GM19455 (cell line): ENCODE measurements around the gene ZNF605.
"Not testable (repeated sequence)": the region's sequence is repeated elsewhere in the genome, so short reads cannot be mapped to it uniquely, and the experiment has no call there.

Experiments used
- ATAC-seq: cut with Tn5 transposase; IDR thresholded peaks from one replicate; pipeline ENCODE4 v1.9.1; 2021; ENCODE audit not compliant: unreplicated experiment

Gene ZNF605

GRCh38 chr12:132956011-132956788 lies at the start of gene ZNF605:
ZNF605 (minus strand) TSS chr12:132956306; CDS start chr12:132945635, 10,671 bp downstream.
- ATAC-seq = peak; percentile 84

GRCh38 chr12:132998741-132999140 lies 42.6 kb upstream of the ZNF605 start:
- no peak for ATAC-seq

- peak; percentile 16 for ATAC-seq
These were observed 30.7 kb upstream of the ZNF605 start for GRCh38 chr12:132986885-132987225.

- peak; percentile 98 for ATAC-seq
These were observed 30.1 kb upstream of the ZNF605 start, which contains the start of gene ZNF26 for GRCh38 chr12:132986001-132986884. ZNF26 (plus strand) TSS chr12:132986367; CDS start chr12:132986841, 474 bp downstream.

GRCh38 chr12:132976870-132977269 lies 20.8 kb upstream of the ZNF605 start:
- not testable (repeated sequence) for ATAC-seq

GRCh38 chr12:132972374-132972773 lies 16.3 kb upstream of the ZNF605 start:
- no peak for ATAC-seq

GRCh38 chr12:132967736-132968135 lies 11.6 kb upstream of the ZNF605 start:
- ATAC-seq = no peak

GRCh38 chr12:132966676-132967415 lies 10.7 kb upstream of the ZNF605 start:
- no peak for ATAC-seq

- ATAC-seq = no peak
These were observed 9.7 kb upstream of the ZNF605 start for GRCh38 chr12:132965796-132966195.

- ATAC-seq = not testable (repeated sequence)
These were observed 7.8 kb upstream of the ZNF605 start for GRCh38 chr12:132963947-132964346.

- not testable (repeated sequence) for ATAC-seq
These were observed 5.7 kb upstream of the ZNF605 start for GRCh38 chr12:132961790-132962189.

GRCh38 chr12:132955094-132956010 lies 754 bp downstream of the ZNF605 start:
- peak; percentile 33 for ATAC-seq

- no peak for ATAC-seq
These were observed 1.5 kb downstream of the ZNF605 start for GRCh38 chr12:132954471-132955048.

GRCh38 chr12:132953771-132954170 lies 2.3 kb downstream of the ZNF605 start:
- no peak for ATAC-seq

- no peak for ATAC-seq
These were observed 3.0 kb downstream of the ZNF605 start for GRCh38 chr12:132953163-132953425.

GRCh38 chr12:132952371-132953162 lies 3.5 kb downstream of the ZNF605 start:
- ATAC-seq = no peak

- ATAC-seq = no peak
These were observed 4.5 kb downstream of the ZNF605 start for GRCh38 chr12:132951649-132952048.

- ATAC-seq = no peak
These were observed 5.1 kb downstream of the ZNF605 start for GRCh38 chr12:132950844-132951535.
